Measurements from ENCODE around the gene KCNH1.

DNA sequence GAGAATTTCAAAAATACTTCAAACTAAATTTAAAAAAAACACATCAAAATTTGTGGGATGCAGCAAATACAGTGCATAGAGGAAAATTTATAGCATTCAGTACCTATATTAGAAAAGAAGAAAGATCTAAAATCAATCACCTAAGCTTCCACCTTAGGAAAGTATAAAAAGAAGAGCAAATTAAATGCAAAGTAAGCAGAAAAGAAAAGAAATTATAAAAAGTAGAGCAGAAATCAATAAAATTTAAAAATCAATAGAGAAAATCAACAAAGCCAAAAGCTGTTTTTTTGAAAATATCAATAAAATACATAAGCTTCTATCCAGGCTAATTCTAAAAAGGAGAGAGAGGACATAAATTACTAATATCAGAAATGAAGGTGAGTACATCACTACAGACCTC is 255.4 kb downstream of the KCNH1 start:
- no peak for TF ChIP-seq CTCF (IDR thresholded peaks at IDR 0.05)
- no peak for TF ChIP-seq POLR2A (IDR thresholded peaks at IDR 0.05)

Data from Peyer's patch (tissue), 4 donors.